HepG2 (cell line): ENCODE data around the gene HRG. TPM values are rescaled to one million over a fixed set of nuclear protein-coding genes. Genes with fewer than 3 reads are reported as not detected.

Source experiments
- ARNTL ChIP-seq: sonication (generic); formaldehyde crosslinking; IDR thresholded peaks from 2 replicates; pipeline ENCODE4 v1.4.0; 2020; ENCODE audit warnings: mild to moderate bottlenecking, missing genetic modification reagents
- BORCS8-MEF2B ChIP-seq: sonication (generic); formaldehyde crosslinking; IDR thresholded peaks from 2 replicates; pipeline ENCODE4 v1.8.0; 2022; ENCODE audit warnings: mild to moderate bottlenecking, missing genetic modification reagents
- CHD4 ChIP-seq: fragments of 200-600 bp; sonication (generic); IDR thresholded peaks from 2 replicates; pipeline ENCODE4 v1.7.0; 2017; ENCODE audit warnings: mild to moderate bottlenecking, low read length, borderline replicate concordance
- DMAP1 ChIP-seq: IDR thresholded peaks from 2 replicates; pipeline ENCODE4 v1.6.1; 2016
- DPF2 ChIP-seq: sonication (generic); formaldehyde crosslinking; IDR thresholded peaks from 2 replicates; pipeline ENCODE4 v1.4.0; 2020; ENCODE audit warnings: mild to moderate bottlenecking, low read depth, missing genetic modification reagents, borderline replicate concordance
- E2F1 ChIP-seq: sonication (generic); formaldehyde crosslinking; IDR thresholded peaks from 2 replicates; pipeline ENCODE4 v1.5.0; 2020; ENCODE audit warnings: missing genetic modification reagents
- FOXA1 ChIP-seq, 2 experiments: fragments of 450-650 bp in 1 of 2; sonication (generic) in 1 of 2; formaldehyde crosslinking in 1 of 2; IDR thresholded peaks; 2 replicates each; pipeline versions ENCODE4 v1.4.0 to v1.6.1; 2016 to 2020; ENCODE audit warnings: missing genetic modification reagents in 1 of 2
- HDAC6 ChIP-seq: fragments of 200-600 bp; sonication (generic); IDR thresholded peaks from 2 replicates; pipeline ENCODE4 v1.7.0; 2017; ENCODE audit warnings: mild to moderate bottlenecking, antibody characterized with exemption, low read length, low read depth
- MLX ChIP-seq: IDR thresholded peaks from 2 replicates; pipeline ENCODE4 v1.6.1; 2016
- MYC ChIP-seq: sonication (generic); formaldehyde crosslinking; IDR thresholded peaks from 2 replicates; pipeline ENCODE4 v1.9.0; 2021; ENCODE audit warnings: missing genetic modification reagents, borderline replicate concordance
- NR3C1 ChIP-seq: sonication (generic); formaldehyde crosslinking; IDR thresholded peaks from 2 replicates; pipeline ENCODE4 v1.4.0; 2020; ENCODE audit warnings: missing genetic modification reagents
- PCBP2 ChIP-seq: fragments of 200-400 bp; formaldehyde crosslinking; optimal IDR thresholded peaks from 2 replicates; pipeline ENCODE3; 2018; ENCODE audit warnings: low read length, low read depth; ENCODE audit not compliant: poor library complexity, severe bottlenecking
- PHF8 ChIP-seq: sonication (generic); formaldehyde crosslinking; IDR thresholded peaks from 2 replicates; pipeline ENCODE4 v1.5.0; 2020; ENCODE audit warnings: missing genetic modification reagents
- SIN3A ChIP-seq: IDR thresholded peaks from 2 replicates; pipeline ENCODE4 v1.6.1; 2011; ENCODE audit warnings: low read depth, mild to moderate bottlenecking, control low read depth, low read length, borderline replicate concordance
- SOX13 ChIP-seq, 3 experiments: fragments of 450-650 bp in 1 of 3; sonication (generic) in 1 of 3; formaldehyde crosslinking in 1 of 3; IDR thresholded peaks in 2 of 3; conservative IDR thresholded peaks in 1 of 3; 2 replicates each; pipeline versions ENCODE4 v1.5.0 to v1.6.1; 2016 to 2020; ENCODE audit warnings: antibody characterized with exemption in 1 of 3, mild to moderate bottlenecking in 1 of 3, missing compliant biosample characterization in 1 of 3, missing genetic modification reagents in 1 of 3, moderate library complexity in 1 of 3
- SRF ChIP-seq: IDR thresholded peaks from 2 replicates; pipeline ENCODE4 v1.6.1; 2011; ENCODE audit warnings: mild to moderate bottlenecking, low read depth, low read length, moderate library complexity
- ZBTB21 ChIP-seq: sonication (generic); formaldehyde crosslinking; IDR thresholded peaks from 2 replicates; pipeline ENCODE4 v1.4.0; 2020; ENCODE audit warnings: missing genetic modification reagents
- ZBTB7A ChIP-seq: sonication (generic); formaldehyde crosslinking; IDR thresholded peaks from 2 replicates; pipeline ENCODE4 v1.8.0; 2022; ENCODE audit warnings: mild to moderate bottlenecking, missing genetic modification reagents
- ZFP36 ChIP-seq: fragments of 150-350 bp; IDR thresholded peaks from 2 replicates; pipeline ENCODE4 v1.6.1; 2018; ENCODE audit warnings: borderline replicate concordance, low read length, low read depth; ENCODE audit not compliant: partially characterized antibody
- ZNF136 ChIP-seq: sonication (generic); formaldehyde crosslinking; IDR thresholded peaks from 2 replicates; pipeline ENCODE4 v1.8.1; 2022; ENCODE audit warnings: low read depth, mild to moderate bottlenecking, moderate library complexity, missing genetic modification reagents
- ZNF383 ChIP-seq: sonication (generic); formaldehyde crosslinking; IDR thresholded peaks from 2 replicates; pipeline ENCODE4 v1.4.0; 2020; ENCODE audit warnings: missing genetic modification reagents, mild to moderate bottlenecking, borderline replicate concordance
- ZNF460 ChIP-seq: sonication (generic); formaldehyde crosslinking; IDR thresholded peaks from 2 replicates; pipeline ENCODE4 v1.5.1; 2020; ENCODE audit warnings: missing genetic modification reagents, mild to moderate bottlenecking, borderline replicate concordance
- ZNF503 ChIP-seq: sonication (generic); formaldehyde crosslinking; IDR thresholded peaks from 2 replicates; pipeline ENCODE4 v1.4.0; 2020; ENCODE audit warnings: missing genetic modification reagents
- ZNF703 ChIP-seq: sonication (generic); formaldehyde crosslinking; IDR thresholded peaks from 2 replicates; pipeline ENCODE4 v1.5.1; 2020; ENCODE audit warnings: missing genetic modification reagents, mild to moderate bottlenecking, moderate library complexity, borderline replicate concordance
- ZNF775 ChIP-seq: sonication (generic); formaldehyde crosslinking; IDR thresholded peaks from 2 replicates; pipeline ENCODE4 v1.4.0; 2020; ENCODE audit warnings: missing genetic modification reagents, mild to moderate bottlenecking, moderate library complexity, borderline replicate concordance
- polyA plus RNA-seq, 8 experiments: library from polyadenylated mRNA; depleted of rRNA in 3 of 8; stranded (reverse) in 7 of 8; unstranded in 1 of 8; fragments of >200 nt; fragmentation: Illumina TruSeq in 4 of 8; extraction: Trizol in 4 of 8; gene quantifications; 2 replicates each; pipeline versions ENCODE4 v1.2.1 to v1.2.3, GENCODE V29; 2011 to 2016; ENCODE audit warnings: low read depth in 4 of 8, missing spikeins in 1 of 8, mixed read lengths in 1 of 8; ENCODE audit not compliant: insufficient read depth in 1 of 8
- total RNA-seq, 5 experiments: library from RNA; depleted of rRNA; stranded (reverse); fragments of >200 nt; fragmentation: Illumina TruSeq; extraction: Trizol; gene quantifications; 2 replicates each; pipeline ENCODE4 v1.2.3, GENCODE V29; 2016; ENCODE audit warnings: low read depth in 1 of 5
- TF ChIP-seq, protein P1 (sequence below): sonication (generic); formaldehyde crosslinking; IDR thresholded peaks from 2 replicates; pipeline ENCODE4 v1.8.0; 2022; ENCODE audit warnings: mild to moderate bottlenecking, missing genetic modification reagents

Gene HRG
- total and polyA plus RNA-seq, 2 of the 13 experiments (the other 11 are each of a cell fraction or from before 2014, with no cell fraction given): 0.09 to 0.11 TPM

DNA sequence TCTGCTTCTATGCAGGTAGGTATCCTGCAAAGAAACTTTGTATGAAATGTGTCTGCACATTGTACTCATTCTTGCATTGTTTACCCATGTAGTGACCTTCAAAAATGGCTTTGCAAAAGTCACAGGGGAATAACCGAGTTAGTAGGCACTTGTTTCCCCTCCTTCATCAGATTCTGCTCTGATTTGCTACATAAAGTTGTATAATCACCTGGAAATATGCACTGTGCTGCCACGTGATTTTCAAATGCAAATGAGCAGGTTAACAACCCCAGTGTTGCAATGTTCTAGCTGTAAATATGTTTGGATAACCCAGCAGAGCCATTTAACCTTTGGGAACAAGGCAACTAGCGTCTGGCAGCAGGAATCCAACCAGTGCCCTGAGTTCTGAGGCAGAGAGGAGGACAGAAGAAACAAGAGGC is 51.2 kb downstream of the HRG start, which contains the start of gene KNG1 (continued):
- TF ChIP-seq ZNF503 (CRISPR knock-in tag) (no peak), ZFP36 (no peak), SOX13 (IDR thresholded peaks at IDR 0.05) (no peak), SOX13 (CRISPR knock-in tag; conservative IDR thresholded peaks at IDR 0.05 in 1 of 2, IDR thresholded peaks at IDR 0.05 in 1 of 2) (peak in 1 of 2 experiments; percentile 50; a peak in 2 of 4 replicates), E2F1 (CRISPR knock-in tag) (no peak), FOXA1 (IDR thresholded peaks at IDR 0.05) (no peak), FOXA1 (CRISPR knock-in tag; IDR thresholded peaks at IDR 0.05) (0 out of 2 replicates have a peak, but pooled peaks have one; percentile 31), ZBTB21 (CRISPR knock-in tag) (no peak), SIN3A (no peak), CHD4 (no peak), ZNF460 (no peak), BORCS8-MEF2B (no peak), DPF2 (CRISPR knock-in tag) (no peak), ZNF136 (CRISPR knock-in tag) (no peak), SRF (no peak), PCBP2 (no peak), ZBTB7A (CRISPR knock-in tag) (no peak), DMAP1 (CRISPR knock-in tag) (no peak), ZNF703 (no peak), ZNF775 (CRISPR knock-in tag) (no peak), HDAC6 (no peak), ZNF383 (no peak), MYC (no peak), MLX (CRISPR knock-in tag) (0 out of 2 replicates have a peak, but pooled peaks have one; percentile 24), ARNTL (CRISPR knock-in tag) (peak; percentile 73; the same call in 1 of the 2 replicates), PHF8 (CRISPR knock-in tag) (no peak), NR3C1 (CRISPR knock-in tag) (no peak)
- TF ChIP-seq, protein P1, sequence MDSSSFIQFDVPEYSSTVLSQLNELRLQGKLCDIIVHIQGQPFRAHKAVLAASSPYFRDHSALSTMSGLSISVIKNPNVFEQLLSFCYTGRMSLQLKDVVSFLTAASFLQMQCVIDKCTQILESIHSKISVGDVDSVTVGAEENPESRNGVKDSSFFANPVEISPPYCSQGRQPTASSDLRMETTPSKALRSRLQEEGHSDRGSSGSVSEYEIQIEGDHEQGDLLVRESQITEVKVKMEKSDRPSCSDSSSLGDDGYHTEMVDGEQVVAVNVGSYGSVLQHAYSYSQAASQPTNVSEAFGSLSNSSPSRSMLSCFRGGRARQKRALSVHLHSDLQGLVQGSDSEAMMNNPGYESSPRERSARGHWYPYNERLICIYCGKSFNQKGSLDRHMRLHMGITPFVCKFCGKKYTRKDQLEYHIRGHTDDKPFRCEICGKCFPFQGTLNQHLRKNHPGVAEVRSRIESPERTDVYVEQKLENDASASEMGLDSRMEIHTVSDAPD: no peak
